Measurements from ENCODE around the gene CD209. TPM values are rescaled to one million over a fixed set of nuclear protein-coding genes. Genes with fewer than 3 reads are reported as not detected.
A peak's percentile ranks its signal among the peaks of the same experiment; 100 is the strongest.

CD209 gene
- polyA plus RNA-seq, 3 donors: 1.1 to 2.1 (median 1.8) TPM

- Histone ChIP-seq H4K20me1 (ENCODE audit: insufficient read depth, low read length) (no peaks in the 10 kb centered on the region), H3K9ac (ENCODE audit: insufficient read depth, low read length, poor library complexity, severe bottlenecking) (no peak overlapping the region), H3K4me1 (ENCODE audit: control insufficient read depth in 1 of 2, insufficient read depth in 2 of 2, low read length in 2 of 2) (peaks cover under 1 to 5% of the 10 kb centered on the region in 2 donors), H3K79me2 (ENCODE audit: insufficient read depth, low read length) (no peaks in the 10 kb centered on the region), H3K27me3 (ENCODE audit: control insufficient read depth in 2 of 2, insufficient read depth in 2 of 2, low read length in 2 of 2) (no peaks in the 10 kb centered on the region), H2AFZ (ENCODE audit: insufficient read depth, low read depth, low read length, poor library complexity, severe bottlenecking) (no peak overlapping the region), H3K27ac (ENCODE audit: low read depth in 1 of 2, low read length in 2 of 2) (no peak overlapping the region), H3K4me2 (replicated peaks; ENCODE audit: extremely low read depth, low read length, poor library complexity, severe bottlenecking) (no peak overlapping the region), H3K4me3 (replicated peaks in 1 of 3; ENCODE audit: low read depth in 2 of 3, low read length in 3 of 3) (no peak overlapping the region), H3K9me3 (replicated peaks in 1 of 2; ENCODE audit: control insufficient read depth in 1 of 2, insufficient read depth in 1 of 2, low read length in 2 of 2) (peaks cover 29 to 44% of the 10 kb centered on the region in 2 donors), H3K36me3 (replicated peaks in 1 of 2; ENCODE audit: control insufficient read depth in 1 of 2, insufficient read depth in 2 of 2, low read length in 2 of 2) (no peaks in the 10 kb centered on the region)
- Mint-ChIP-seq H3K27ac (no peak overlapping the region), H3K36me3 (peaks cover 2 to 6% of the 10 kb centered on the region in 2 donors), H3K4me1 (peaks cover 3% of the 10 kb centered on the region), H3K4me3 (no peak overlapping the region), H3K27me3 (ENCODE audit: low read depth in 3 of 3) (peaks cover 2 to 3% (median 2%) of the 10 kb centered on the region in 3 donors), H3K9me3 (peaks cover 27 to 47% (median 40%) of the 10 kb centered on the region in 7 donors)
- intact Hi-C loops (cut with micrococcal nuclease): no loop called here
- WGBS (ENCODE audit: insufficient coverage): no CpG with 5 or more reads among the region's 4 CpGs
- TF ChIP-seq CTCF (IDR thresholded peaks at IDR 0.05): no peak
- no peak for DNase-seq
Measured at GRCh38 chr19:7756258-7756657, 8.9 kb upstream of the CD209 start.

DNA sequence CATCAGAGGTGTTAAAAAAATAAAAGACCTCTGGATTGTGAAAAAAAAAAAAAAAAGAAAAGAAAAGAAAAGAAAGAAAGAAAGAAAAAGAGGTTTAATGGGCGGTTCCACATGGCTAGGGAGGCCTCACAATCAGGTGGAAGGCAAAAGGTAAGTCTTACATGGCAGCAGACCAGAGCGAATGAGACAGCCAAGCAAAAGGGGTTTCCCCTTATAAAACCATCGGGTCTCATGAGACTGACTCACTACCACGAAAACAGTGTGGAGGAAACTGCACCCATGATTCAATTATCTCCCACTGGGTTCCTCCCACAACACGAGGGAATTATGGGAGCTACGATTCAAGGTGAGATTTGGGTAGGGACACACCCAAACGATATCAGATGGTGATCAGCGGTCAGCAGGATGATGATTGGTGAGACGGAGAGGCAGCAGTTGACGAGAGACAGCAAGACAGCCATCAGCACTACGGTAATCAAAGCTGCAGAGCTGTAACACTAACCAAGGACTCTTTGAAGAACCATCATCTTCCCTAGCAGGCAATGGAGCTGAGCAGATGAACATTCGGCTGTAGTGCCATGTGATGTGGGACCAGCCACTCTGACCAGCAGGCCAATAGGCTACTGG is 3.9 kb upstream of the CD209 start:
- peaks cover 0 to 4% of the 10 kb centered on the region in 2 donors for H3K36me3 Mint-ChIP-seq
- H3K36me3 ChIP-seq (replicated peaks in 1 of 2; ENCODE audit: control insufficient read depth in 1 of 2, insufficient read depth in 2 of 2, low read length in 2 of 2): no peaks in the 10 kb centered on the region
- H4K20me1 ChIP-seq (ENCODE audit: insufficient read depth, low read length): no peaks in the 10 kb centered on the region
- TF ChIP-seq CTCF (IDR thresholded peaks at IDR 0.05): no peak
- H3K79me2 ChIP-seq (ENCODE audit: insufficient read depth, low read length): no peaks in the 10 kb centered on the region
- WGBS (ENCODE audit: insufficient coverage): 76% methylated on average over 9 of the region's 12 CpGs
- H3K9me3 Mint-ChIP-seq: peaks cover 7 to 13% (median 9%) of the 10 kb centered on the region in 7 donors
- H3K4me2 ChIP-seq (replicated peaks; ENCODE audit: extremely low read depth, low read length, poor library complexity, severe bottlenecking): no peak overlapping the region
- H3K27ac ChIP-seq (ENCODE audit: low read depth in 1 of 2, low read length in 2 of 2): no peak overlapping the region
- intact Hi-C loops (cut with micrococcal nuclease): loop anchor here in 1 of 2 donors (5.0 kb wide), 1 partner anchor 49 kb away; the partner anchor contains the start of gene FCER2
- H3K9ac ChIP-seq (ENCODE audit: insufficient read depth, low read length, poor library complexity, severe bottlenecking): no peak overlapping the region
- no peak overlapping the region for H3K4me3 ChIP-seq (replicated peaks in 1 of 3; ENCODE audit: low read depth in 2 of 3, low read length in 3 of 3)
- H3K27ac Mint-ChIP-seq: peak overlapping the region in 6 of 7 donors; percentile 13 to 88 (median 71)
- H3K27me3 ChIP-seq (ENCODE audit: control insufficient read depth in 2 of 2, insufficient read depth in 2 of 2, low read length in 2 of 2): no peaks in the 10 kb centered on the region
- peaks cover 30% of the 10 kb centered on the region for H3K4me1 Mint-ChIP-seq
- peaks cover 2 to 8% (median 2%) of the 10 kb centered on the region in 3 donors for H3K27me3 Mint-ChIP-seq (ENCODE audit: low read depth in 3 of 3)
- H2AFZ ChIP-seq (ENCODE audit: insufficient read depth, low read depth, low read length, poor library complexity, severe bottlenecking): no peak overlapping the region
- no peak overlapping the region for H3K4me3 Mint-ChIP-seq
- peaks cover under 1 to 7% of the 10 kb centered on the region in 2 donors for H3K9me3 ChIP-seq (replicated peaks in 1 of 2; ENCODE audit: control insufficient read depth in 1 of 2, insufficient read depth in 1 of 2, low read length in 2 of 2)
- peak; percentile 76 to 86 (median 81) for DNase-seq
- peaks cover 20 to 29% of the 10 kb centered on the region in 2 donors for H3K4me1 ChIP-seq (ENCODE audit: control insufficient read depth in 1 of 2, insufficient read depth in 2 of 2, low read length in 2 of 2)

Measured in CD14-positive monocyte (primary cell).